GM12878 (cell line): ENCODE results near the gene POLD1. TPM values are rescaled to one million over a fixed set of nuclear protein-coding genes. Genes with fewer than 3 reads are reported as not detected.
"Not testable (repeated sequence)": the region's sequence is repeated elsewhere in the genome, so short reads cannot be mapped to it uniquely, and the experiment has no call there.

ENCODE experiments used
- ATAC-seq: fragments of 200-7000 bp; cut with Tn5 transposase; 3 replicates; pipeline ENCODE4 v1.9.1; 2020; ENCODE audit warnings: mild to moderate bottlenecking, moderate library complexity
- BruUV-seq: library from RNA; stranded (reverse); fragments of 400-500 nt; replicated peaks from 2 replicates; lab custom pipeline; 2021; lab: Mats Ljungman, UMichigan
- CTCF ChIA-PET: fragments of 300-600 bp; sonication (Branson Sonifier 250); formaldehyde crosslinking; extraction: SDS; loops from one replicate; lab custom pipeline; 2021; ENCODE audit warnings: inconsistent platforms; lab: Yijun Ruan, JAX
- POLR2A ChIA-PET: fragments of 350-600 bp; formaldehyde crosslinking; extraction: SDS; loops from one replicate; lab custom pipeline; 2021; ENCODE audit warnings: inconsistent platforms; lab: Charles Lee
- RAD21 ChIA-PET: fragments of 300-600 bp; sonication (Branson Sonifier 250); formaldehyde crosslinking; loops from one replicate; lab custom pipeline; 2023; ENCODE audit warnings: antibody characterized with exemption; ENCODE audit not compliant: unreplicated experiment; lab: Charles Lee
- SMC1A ChIA-PET: fragments of 300-600 bp; sonication (Branson Sonifier 250); formaldehyde crosslinking; loops from one replicate; lab custom pipeline; 2023; ENCODE audit not compliant: unreplicated experiment, uncharacterized antibody; lab: Charles Lee
- DNase-seq: peaks from one replicate; pipeline ENCODE4 v3.0.0-alpha.2; 2011; ENCODE audit warnings: low read depth, low spot score
- FAIRE-seq: peaks from 3 replicates; lab custom pipeline; 2011; peaks lifted over from hg19 to GRCh38; lab: Jason Lieb, UNC
- H2AFZ ChIP-seq: 2 replicates; pipeline ENCODE4 v1.6.0; 2011; ENCODE audit warnings: low read depth, low read length, control low read depth; ENCODE audit not compliant: control insufficient read depth
- H3K27ac ChIP-seq: 2 replicates; pipeline ENCODE4 v1.5.1; 2011; ENCODE audit warnings: control low read depth; ENCODE audit not compliant: control insufficient read depth, insufficient read depth
- H3K27me3 ChIP-seq, 2 experiments: replicated peaks in 1 of 2; 2 replicates each; pipeline versions ENCODE4 v1.6.0 to v1.6.1; 2011; ENCODE audit warnings: low read length in 1 of 2; ENCODE audit not compliant: control insufficient read depth in 2 of 2, insufficient read depth in 2 of 2
- H3K36me3 ChIP-seq, 2 experiments: 2 replicates each; pipeline ENCODE4 v1.5.1; 2011; ENCODE audit warnings: low read length in 1 of 2; ENCODE audit not compliant: control insufficient read depth in 2 of 2, insufficient read depth in 2 of 2
- H3K4me1 ChIP-seq: 2 replicates; pipeline ENCODE4 v1.6.1; 2011; ENCODE audit warnings: mild to moderate bottlenecking, low read length, moderate library complexity, mixed read lengths; ENCODE audit not compliant: control insufficient read depth, insufficient read depth
- H3K4me2 ChIP-seq: 2 replicates; pipeline ENCODE4 v1.6.0; 2011; ENCODE audit warnings: control low read depth; ENCODE audit not compliant: control insufficient read depth, insufficient read depth
- H3K4me3 ChIP-seq: fragments of 200-600 bp; sonication (generic); 2 replicates; pipeline ENCODE4 v1.5.1; 2016
- H3K79me2 ChIP-seq: 2 replicates; pipeline ENCODE4 v1.6.0; 2011; ENCODE audit warnings: low read length; ENCODE audit not compliant: control insufficient read depth, insufficient read depth
- H3K9ac ChIP-seq: 2 replicates; pipeline ENCODE4 v1.8.0; 2011; ENCODE audit warnings: low read length, control low read depth, mixed read lengths; ENCODE audit not compliant: control insufficient read depth, insufficient read depth
- H3K9me3 ChIP-seq: replicated peaks from 3 replicates; pipeline ENCODE4 v1.5.1; 2011; ENCODE audit warnings: mild to moderate bottlenecking, low read length; ENCODE audit not compliant: control insufficient read depth, insufficient read depth
- H4K20me1 ChIP-seq: 2 replicates; pipeline ENCODE4 v1.6.0; 2011; ENCODE audit not compliant: control insufficient read depth, insufficient read depth
- CBX5 ChIP-seq: sonication (generic); IDR thresholded peaks from 2 replicates; pipeline ENCODE4 v1.6.1; 2016; ENCODE audit warnings: low read depth, moderate library complexity, mild to moderate bottlenecking, inconsistent platforms
- GABPA ChIP-seq: IDR thresholded peaks from 2 replicates; pipeline ENCODE4 v1.6.1; 2014; ENCODE audit warnings: antibody characterized with exemption, low read depth, mild to moderate bottlenecking, inconsistent platforms
- JUND ChIP-seq: IDR thresholded peaks from 2 replicates; pipeline ENCODE4 v1.6.1; 2012; ENCODE audit warnings: low read depth, mild to moderate bottlenecking, low read length, improper control_type of control experiment, moderate library complexity
- MEF2A ChIP-seq: IDR thresholded peaks from 2 replicates; pipeline ENCODE4 v1.6.1; 2011; ENCODE audit warnings: low read depth, mild to moderate bottlenecking, low read length, moderate library complexity; ENCODE audit not compliant: insufficient read depth
- NFIC ChIP-seq: IDR thresholded peaks from 2 replicates; pipeline ENCODE4 v1.6.1; 2012; ENCODE audit warnings: low read depth, mild to moderate bottlenecking, inconsistent platforms, low read length, moderate library complexity
- PAX5 ChIP-seq: IDR thresholded peaks from 2 replicates; pipeline ENCODE4 v1.6.1; 2011; ENCODE audit warnings: low read depth, low read length, borderline replicate concordance
- SP1 ChIP-seq: IDR thresholded peaks from one replicate; pipeline ENCODE4 v1.6.1; 2011; ENCODE audit warnings: low read depth, low read length
- TCF12 ChIP-seq: IDR thresholded peaks from 2 replicates; pipeline ENCODE4 v1.6.1; 2011; ENCODE audit warnings: low read depth, mild to moderate bottlenecking, low read length
- TCF7 ChIP-seq: IDR thresholded peaks from 2 replicates; pipeline ENCODE4 v1.6.1; 2014; ENCODE audit warnings: antibody characterized with exemption, borderline replicate concordance
- WGBS: methylation state at CpG from one replicate; pipeline ENCODE4 v1.1.6; 2016; ENCODE audit warnings: low lambda C conversion rate; ENCODE audit not compliant: insufficient replicate concordance, insufficient coverage; ENCODE audit errors: missing lambda C conversion rate; 5-methylcytosine and 5-hydroxymethylcytosine counted together
- in situ Hi-C: fragments of 300-500 bp; cut with MboI; formaldehyde crosslinking; loops from 9 replicates; pipeline ENCODE4 v1.14.3; 2018; ENCODE audit warnings: mixed read lengths
- intact Hi-C: fragments of 100-400 bp; cut with micrococcal nuclease; formaldehyde crosslinking; loops from one replicate; pipeline ENCODE4 v1.14.2; 2022; ENCODE audit not compliant: unreplicated experiment
- polyA plus RNA-seq, 11 experiments: library from polyadenylated mRNA; depleted of rRNA in 4 of 11; unstranded in 6 of 11; stranded (reverse) in 5 of 11; fragments of >200 nt; fragmentation: Nextera tagmentation in 4 of 11; fragmentation: Illumina TruSeq in 1 of 11; extraction: Ambion mirVana in 4 of 11; extraction: Trizol in 1 of 11; gene quantifications; 1 replicate in 1 of 11; 2 replicates in 10 of 11; pipeline versions ENCODE4 v1.2.1 to v1.2.3, GENCODE V29; 2011 to 2016; ENCODE audit warnings: inconsistent platforms in 2 of 11, missing spikeins in 2 of 11, low read depth in 1 of 11
- total RNA-seq, 4 experiments: library from RNA; depleted of rRNA in 3 of 4; stranded (reverse); fragments of >200 nt in 3 of 4; fragmentation: Illumina TruSeq in 1 of 4; extraction: Trizol in 1 of 4; gene quantifications; 2 replicates each; pipeline versions ENCODE4 v1.2.1 to v1.2.3, GENCODE V29; 2013 to 2021
- TF ChIP-seq, protein P1 (sequence below): fragments of 450-650 bp; IDR thresholded peaks from 2 replicates; pipeline ENCODE4 v1.6.1; 2017; ENCODE audit warnings: mild to moderate bottlenecking, low read depth, inconsistent platforms; ENCODE audit not compliant: poor library complexity, severe bottlenecking
- TF ChIP-seq, protein P2 (sequence below): fragments of 450-650 bp; IDR thresholded peaks from 2 replicates; pipeline ENCODE4 v1.6.1; 2016; ENCODE audit warnings: mild to moderate bottlenecking
- TF ChIP-seq, protein P3 (sequence below): fragments of 450-650 bp; IDR thresholded peaks from 2 replicates; pipeline ENCODE4 v1.6.1; 2017; ENCODE audit warnings: mild to moderate bottlenecking, moderate library complexity

The POLD1 gene
- total and polyA plus RNA-seq, 10 of the 15 experiments (the other 5 are each of a cell fraction or from before 2014, with no cell fraction given), result 0.76 to 165 (median 63.4) TPM

DNA sequence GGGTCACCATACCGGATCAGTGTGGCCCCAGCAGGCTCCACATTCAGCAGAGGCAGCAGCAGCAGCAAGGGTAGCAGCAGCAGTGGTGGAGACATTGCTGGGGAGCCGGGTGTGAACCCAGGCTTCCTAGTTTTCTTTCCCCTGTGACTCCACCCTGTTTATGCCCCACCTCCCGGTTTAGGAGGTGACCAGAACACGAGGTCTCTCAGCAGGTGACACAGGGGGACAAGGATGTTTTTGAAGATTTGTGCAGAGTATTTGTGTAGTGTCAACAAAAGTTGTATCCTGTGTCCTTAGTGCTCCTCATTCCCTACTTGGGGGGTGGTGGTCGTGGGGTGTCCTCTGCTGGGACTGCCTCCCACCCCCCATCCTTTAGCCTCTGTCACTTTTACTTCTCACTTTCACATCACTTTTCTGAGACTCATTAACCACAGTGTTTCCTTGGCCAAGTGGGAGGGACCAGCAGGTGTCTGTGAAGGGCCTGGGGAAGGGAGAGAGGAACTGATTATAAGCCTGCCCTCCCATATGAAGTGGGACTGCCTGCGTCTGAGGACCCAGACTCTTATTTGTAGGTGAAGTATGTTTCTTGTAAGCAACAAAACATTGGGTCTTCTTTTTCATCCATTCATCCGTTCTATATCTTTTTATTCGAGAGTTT is 39.4 kb upstream of the POLD1 start (continued):
- TF ChIP-seq PAX5 (peak; percentile 87; the same call in 1 of the 2 replicates), MEF2A (peak; percentile 49; the same call in 1 of the 2 replicates), SP1 (peak; percentile 56)
- TF ChIP-seq, protein P1, sequence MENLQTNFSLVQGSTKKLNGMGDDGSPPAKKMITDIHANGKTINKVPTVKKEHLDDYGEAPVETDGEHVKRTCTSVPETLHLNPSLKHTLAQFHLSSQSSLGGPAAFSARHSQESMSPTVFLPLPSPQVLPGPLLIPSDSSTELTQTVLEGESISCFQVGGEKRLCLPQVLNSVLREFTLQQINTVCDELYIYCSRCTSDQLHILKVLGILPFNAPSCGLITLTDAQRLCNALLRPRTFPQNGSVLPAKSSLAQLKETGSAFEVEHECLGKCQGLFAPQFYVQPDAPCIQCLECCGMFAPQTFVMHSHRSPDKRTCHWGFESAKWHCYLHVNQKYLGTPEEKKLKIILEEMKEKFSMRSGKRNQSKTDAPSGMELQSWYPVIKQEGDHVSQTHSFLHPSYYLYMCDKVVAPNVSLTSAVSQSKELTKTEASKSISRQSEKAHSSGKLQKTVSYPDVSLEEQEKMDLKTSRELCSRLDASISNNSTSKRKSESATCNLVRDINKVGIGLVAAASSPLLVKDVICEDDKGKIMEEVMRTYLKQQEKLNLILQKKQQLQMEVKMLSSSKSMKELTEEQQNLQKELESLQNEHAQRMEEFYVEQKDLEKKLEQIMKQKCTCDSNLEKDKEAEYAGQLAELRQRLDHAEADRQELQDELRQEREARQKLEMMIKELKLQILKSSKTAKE, result peak; percentile 97
- TF ChIP-seq, all 136 proteins: peak for 59

DNA sequence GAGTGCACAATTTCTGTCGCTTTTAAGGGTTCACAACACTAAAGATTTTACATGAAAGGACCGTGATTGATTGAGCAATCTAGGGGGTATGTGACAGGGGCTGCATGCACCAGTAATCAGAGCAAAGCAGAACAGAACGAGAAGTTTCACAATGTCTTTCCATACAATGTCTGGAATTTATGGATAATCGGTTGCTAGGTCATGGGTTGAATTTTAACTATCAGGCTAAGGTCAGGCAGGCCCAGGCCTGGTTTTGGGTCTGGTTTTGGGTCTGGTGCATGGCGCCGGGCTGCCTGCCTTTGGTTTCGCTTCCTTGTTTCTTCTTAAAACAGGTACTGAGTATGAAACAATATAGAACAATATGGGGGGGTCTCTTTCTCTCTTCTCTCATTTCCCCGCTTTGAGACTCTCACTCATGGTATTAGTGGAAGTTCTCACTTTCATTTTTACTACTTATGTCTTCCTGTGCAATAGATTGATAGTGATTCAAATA is 37.0 kb upstream of the POLD1 start:
- in situ Hi-C loops (loop anchor here (25.0 kb wide), 1 partner anchor 1015 kb away; the partner anchor contains the start of genes CLDND2, ETFB and NKG7), intact Hi-C loops (loop anchor here (5.0 kb wide), 1 partner anchor 85 kb away; the partner anchor contains the start of gene MYBPC2)
- FAIRE-seq, result peak; percentile 7
- H3K4me3 ChIP-seq, H3K36me3 ChIP-seq, H3K9me3 ChIP-seq, H3K9ac ChIP-seq, H2AFZ ChIP-seq, H3K27me3 ChIP-seq, BruUV-seq, H4K20me1 ChIP-seq: not testable (repeated sequence)
- WGBS, result 0% methylated on average over 8 of the region's 8 CpGs
- H3K27ac ChIP-seq, result peak overlapping the region; percentile 84
- CTCF ChIA-PET, result interaction anchor here (1.0 to 3.0 kb wide), 8 partner anchors 10 to 113 kb away, joined by 3 to 15 read pairs (median 4); partner anchors contain the start of gene NAPSA
- H3K4me2 ChIP-seq, result peak overlapping the region; percentile 79
- peaks cover 17% of the 10 kb centered on the region for H3K79me2 ChIP-seq
- RAD21 ChIA-PET, result interaction anchor here (1.0 to 2.7 kb wide), 12 partner anchors 11 to 113 kb away, joined by 3 to 18 read pairs (median 4); partner anchors contain the start of genes KCNC3 and NAPSA
- peaks cover 45% of the 10 kb centered on the region for H3K4me1 ChIP-seq
- DNase-seq, result peak; percentile 77
- peak; percentile 53 for ATAC-seq
- SMC1A ChIA-PET, result interaction anchor here (0.9 to 6.9 kb wide), 9 partner anchors 8 to 113 kb away, joined by 3 to 49 read pairs (median 5); partner anchors contain the start of gene KCNC3
- POLR2A ChIA-PET, result interaction anchor here (0.5 to 2.0 kb wide), 6 partner anchors 10 to 31 kb away, joined by 4 to 12 read pairs (median 4); no protein-coding TSS in a partner anchor
- TF ChIP-seq GABPA (peak; percentile 55; the same call in 1 of the 2 replicates), TCF12 (0 out of 2 replicates have a peak, but pooled peaks have one; percentile 14), TCF7 (peak; percentile 78), JUND (peak; percentile 77), PAX5 (peak; percentile 71; the same call in 1 of the 2 replicates), MEF2A (peak; percentile 73), NFIC (peak; percentile 96), CBX5 (0 out of 2 replicates have a peak, but pooled peaks have one; percentile 38)
- TF ChIP-seq, protein P2, sequence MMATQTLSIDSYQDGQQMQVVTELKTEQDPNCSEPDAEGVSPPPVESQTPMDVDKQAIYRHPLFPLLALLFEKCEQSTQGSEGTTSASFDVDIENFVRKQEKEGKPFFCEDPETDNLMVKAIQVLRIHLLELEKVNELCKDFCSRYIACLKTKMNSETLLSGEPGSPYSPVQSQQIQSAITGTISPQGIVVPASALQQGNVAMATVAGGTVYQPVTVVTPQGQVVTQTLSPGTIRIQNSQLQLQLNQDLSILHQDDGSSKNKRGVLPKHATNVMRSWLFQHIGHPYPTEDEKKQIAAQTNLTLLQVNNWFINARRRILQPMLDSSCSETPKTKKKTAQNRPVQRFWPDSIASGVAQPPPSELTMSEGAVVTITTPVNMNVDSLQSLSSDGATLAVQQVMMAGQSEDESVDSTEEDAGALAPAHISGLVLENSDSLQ, result peak; percentile 75
- TF ChIP-seq, protein P3, sequence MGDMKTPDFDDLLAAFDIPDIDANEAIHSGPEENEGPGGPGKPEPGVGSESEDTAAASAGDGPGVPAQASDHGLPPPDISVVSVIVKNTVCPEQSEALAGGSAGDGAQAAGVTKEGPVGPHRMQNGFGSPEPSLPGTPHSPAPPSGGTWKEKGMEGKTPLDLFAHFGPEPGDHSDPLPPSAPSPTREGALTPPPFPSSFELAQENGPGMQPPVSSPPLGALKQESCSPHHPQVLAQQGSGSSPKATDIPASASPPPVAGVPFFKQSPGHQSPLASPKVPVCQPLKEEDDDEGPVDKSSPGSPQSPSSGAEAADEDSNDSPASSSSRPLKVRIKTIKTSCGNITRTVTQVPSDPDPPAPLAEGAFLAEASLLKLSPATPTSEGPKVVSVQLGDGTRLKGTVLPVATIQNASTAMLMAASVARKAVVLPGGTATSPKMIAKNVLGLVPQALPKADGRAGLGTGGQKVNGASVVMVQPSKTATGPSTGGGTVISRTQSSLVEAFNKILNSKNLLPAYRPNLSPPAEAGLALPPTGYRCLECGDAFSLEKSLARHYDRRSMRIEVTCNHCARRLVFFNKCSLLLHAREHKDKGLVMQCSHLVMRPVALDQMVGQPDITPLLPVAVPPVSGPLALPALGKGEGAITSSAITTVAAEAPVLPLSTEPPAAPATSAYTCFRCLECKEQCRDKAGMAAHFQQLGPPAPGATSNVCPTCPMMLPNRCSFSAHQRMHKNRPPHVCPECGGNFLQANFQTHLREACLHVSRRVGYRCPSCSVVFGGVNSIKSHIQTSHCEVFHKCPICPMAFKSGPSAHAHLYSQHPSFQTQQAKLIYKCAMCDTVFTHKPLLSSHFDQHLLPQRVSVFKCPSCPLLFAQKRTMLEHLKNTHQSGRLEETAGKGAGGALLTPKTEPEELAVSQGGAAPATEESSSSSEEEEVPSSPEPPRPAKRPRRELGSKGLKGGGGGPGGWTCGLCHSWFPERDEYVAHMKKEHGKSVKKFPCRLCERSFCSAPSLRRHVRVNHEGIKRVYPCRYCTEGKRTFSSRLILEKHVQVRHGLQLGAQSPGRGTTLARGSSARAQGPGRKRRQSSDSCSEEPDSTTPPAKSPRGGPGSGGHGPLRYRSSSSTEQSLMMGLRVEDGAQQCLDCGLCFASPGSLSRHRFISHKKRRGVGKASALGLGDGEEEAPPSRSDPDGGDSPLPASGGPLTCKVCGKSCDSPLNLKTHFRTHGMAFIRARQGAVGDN, result peak; percentile 47; the same call in 1 of the 2 replicates
